B cell (primary cell): ENCODE results near the gene KLHL26. TPM values are rescaled to one million over a fixed set of nuclear protein-coding genes. Genes with fewer than 3 reads are reported as not detected.

Experiments used
- ATAC-seq: fragments of 200-7000 bp; cut with Tn5 transposase; one replicate; pipeline ENCODE4 v1.10.0; 2021; ENCODE audit warnings: low read depth, mild to moderate bottlenecking, moderate number of reproducible peaks, moderate library complexity
- CTCF ChIA-PET: fragments of 350-600 bp; sonication (Branson Sonifier 250); formaldehyde crosslinking; loops from one replicate; lab custom pipeline; 2021; ENCODE audit warnings: antibody characterized with exemption, inconsistent platforms; lab: Charles Lee
- POLR2A ChIA-PET: fragments of 350-600 bp; sonication (Branson Sonifier 250); formaldehyde crosslinking; loops from one replicate; lab custom pipeline; 2021; ENCODE audit warnings: antibody characterized with exemption; lab: Charles Lee
- DNase-seq: peaks from one replicate; pipeline ENCODE4 v3.0.0; 2013
- H2AFZ ChIP-seq: 2 replicates; pipeline ENCODE4 v1.6.1; 2012; ENCODE audit warnings: mild to moderate bottlenecking, low read depth, low read length; ENCODE audit not compliant: insufficient read depth, poor library complexity, severe bottlenecking
- H3K27ac ChIP-seq, 2 donors: 1 replicate in 1 of 2; 2 replicates in 1 of 2; pipeline ENCODE4 v1.5.1; 2012 to 2013; ENCODE audit warnings: low read length in 2 of 2, mild to moderate bottlenecking in 2 of 2, moderate library complexity in 1 of 2
- H3K27me3 ChIP-seq, 4 experiments: fragments of 200-600 bp in 1 of 4; sonication (generic) in 1 of 4; replicated peaks in 1 of 4; 1 replicate in 2 of 4; 2 replicates in 2 of 4; pipeline versions ENCODE4 v1.6.1 to v1.7.0; 2013 to 2016; ENCODE audit warnings: low read length in 3 of 4, mild to moderate bottlenecking in 2 of 4, mixed read lengths in 1 of 4, moderate library complexity in 1 of 4; ENCODE audit not compliant: insufficient read depth in 4 of 4, control insufficient read depth in 3 of 4; ENCODE audit errors: control extremely low read depth in 1 of 4
- H3K36me3 ChIP-seq, 2 experiments: replicated peaks in 1 of 2; 1 replicate in 1 of 2; 2 replicates in 1 of 2; pipeline versions ENCODE4 v1.6.1 to v1.7.1; 2013; ENCODE audit warnings: low read length in 1 of 2; ENCODE audit not compliant: insufficient read depth in 2 of 2, control insufficient read depth in 1 of 2; ENCODE audit errors: control extremely low read depth in 1 of 2, extremely low read depth in 1 of 2
- H3K4me1 ChIP-seq, 2 donors: fragments of 200-600 bp in 1 of 2; sonication (generic) in 1 of 2; 1 replicate in 1 of 2; 2 replicates in 1 of 2; pipeline versions ENCODE4 v1.5.1 to v1.6.1; 2013 to 2017; ENCODE audit warnings: low read length in 2 of 2; ENCODE audit not compliant: control insufficient read depth in 2 of 2, insufficient read depth in 2 of 2
- H3K4me2 ChIP-seq: replicated peaks from 2 replicates; pipeline ENCODE3; 2012; ENCODE audit warnings: mild to moderate bottlenecking, low read depth, low read length; ENCODE audit not compliant: poor library complexity, severe bottlenecking
- H3K4me3 ChIP-seq, 5 experiments: fragments of 200-600 bp in 1 of 5; sonication (generic) in 1 of 5; 1 replicate in 3 of 5; 2 replicates in 2 of 5; pipeline versions ENCODE4 v1.5.1 to v1.7.0; 2011 to 2016; ENCODE audit warnings: low read length in 4 of 5, mild to moderate bottlenecking in 4 of 5, low read depth in 2 of 5, control low read depth in 1 of 5, moderate library complexity in 1 of 5; ENCODE audit not compliant: insufficient read depth in 1 of 5; ENCODE audit errors: control extremely low read depth in 1 of 5, extremely low read depth in 1 of 5
- H3K79me2 ChIP-seq: fragments of 200-600 bp; sonication (generic); one replicate; pipeline ENCODE4 v1.6.0; 2016; ENCODE audit warnings: low read length; ENCODE audit not compliant: control insufficient read depth, insufficient read depth
- H3K9ac ChIP-seq: fragments of 200-600 bp; sonication (generic); 2 replicates; pipeline ENCODE4 v1.6.1; 2017; ENCODE audit warnings: mild to moderate bottlenecking, low read length, moderate library complexity
- H3K9me3 ChIP-seq, 3 donors: one replicate each; pipeline versions ENCODE4 v1.6.1 to v1.7.1; 2013; ENCODE audit warnings: low read length in 2 of 3; ENCODE audit not compliant: control insufficient read depth in 2 of 3, insufficient read depth in 1 of 3; ENCODE audit errors: control extremely low read depth in 1 of 3
- H4K20me1 ChIP-seq: 2 replicates; pipeline ENCODE4 v1.6.0; 2012; ENCODE audit warnings: mild to moderate bottlenecking, low read length; ENCODE audit not compliant: insufficient read depth, control insufficient read depth, poor library complexity, severe bottlenecking
- H3K27ac Mint-ChIP-seq: one replicate; pipeline ENCODE4 v1.8.0; 2021; ENCODE audit warnings: mixed read lengths
- H3K27me3 Mint-ChIP-seq: one replicate; pipeline ENCODE4 v1.8.0; 2021; ENCODE audit warnings: mixed read lengths
- H3K4me1 Mint-ChIP-seq: one replicate; pipeline ENCODE4 v1.8.0; 2021; ENCODE audit warnings: mixed read lengths
- H3K4me3 Mint-ChIP-seq: one replicate; pipeline ENCODE4 v1.8.0; 2021; ENCODE audit warnings: mixed read lengths
- H3K9me3 Mint-ChIP-seq: one replicate; pipeline ENCODE4 v1.8.0; 2022; ENCODE audit warnings: mixed read lengths; ENCODE audit not compliant: insufficient read depth
- CTCF ChIP-seq: fragments of 200-600 bp; IDR thresholded peaks from one replicate; pipeline ENCODE4 v1.8.0; 2022; ENCODE audit warnings: antibody characterized with exemption, mild to moderate bottlenecking
- EZH2 ChIP-seq: IDR thresholded peaks from 2 replicates; pipeline ENCODE4 v1.6.1; 2012; ENCODE audit warnings: borderline replicate concordance, low read depth, mild to moderate bottlenecking, moderate library complexity, low read length; ENCODE audit not compliant: insufficient read depth, poor library complexity, severe bottlenecking
- WGBS: methylation state at CpG from one replicate; pipeline ENCODE4 v1.1.5; 2013; ENCODE audit warnings: missing lambda C conversion rate; ENCODE audit not compliant: insufficient coverage; 5-methylcytosine and 5-hydroxymethylcytosine counted together
- intact Hi-C: fragments of 100-400 bp; cut with micrococcal nuclease; formaldehyde crosslinking; loops from one replicate; pipeline ENCODE4 v1.10.0; 2022
- polyA plus RNA-seq: library from polyadenylated mRNA; depleted of rRNA; stranded (reverse); fragments of >200 nt; gene quantifications from 2 replicates; pipeline ENCODE4 v1.2.3, GENCODE V29; 2012
- total RNA-seq, 2 donors: library from RNA; stranded (reverse); fragments of 120-200 nt in 1 of 2; gene quantifications; 1 replicate in 1 of 2; 2 replicates in 1 of 2; pipeline versions ENCODE4 v1.2.3 to v1.2.4, GENCODE V29; 2013 to 2022

The KLHL26 gene
- total and polyA plus RNA-seq, 2 donors (not counting 1 experiment from before 2014, with no cell fraction given): 5.0 to 14.6 TPM

GRCh38 chr19:18637673-18638630 is 1.1 kb downstream of the KLHL26 start:
- ChIA-PET POLR2A (interaction anchor here (0.7 kb wide), 1 partner anchor 152 kb away, joined by 3 read pairs; no protein-coding TSS in a partner anchor), CTCF (interaction anchor here (1.7 to 2.0 kb wide), 2 partner anchors 49 to 194 kb away, joined by 3 to 4 read pairs; partner anchors contain the start of genes REX1BD and UPF1)
- no peaks in the 10 kb centered on the region for H4K20me1 ChIP-seq
- no peaks in the 10 kb centered on the region for H3K27me3 ChIP-seq
- peaks cover 12 to 27% of the 10 kb centered on the region in 2 donors for H3K4me1 ChIP-seq
- H3K79me2 ChIP-seq: peaks cover 21% of the 10 kb centered on the region
- DNase-seq (peak; percentile 39), ATAC-seq (no peak)
- H3K9ac ChIP-seq: peak overlapping the region; percentile 93
- H3K27ac ChIP-seq: peak overlapping the region; percentile 82 to 84
- TF ChIP-seq CTCF (no peak), EZH2 (no peak)
- H2AFZ ChIP-seq: peak overlapping the region; percentile 97
- Mint-ChIP-seq H3K9me3 (no peaks in the 10 kb centered on the region), H3K4me1 (peaks cover 25% of the 10 kb centered on the region), H3K27me3 (peaks cover 3% of the 10 kb centered on the region), H3K27ac (peak overlapping the region; percentile 95), H3K4me3 (peak overlapping the region; percentile 95)
- H3K36me3 ChIP-seq: no peaks in the 10 kb centered on the region
- H3K9me3 ChIP-seq: peaks cover 0 to 6% (median 0%) of the 10 kb centered on the region in 3 donors
- peak overlapping the region in 4 of 5 experiments; percentile 71 to 95 (median 82) for H3K4me3 ChIP-seq
- H3K4me2 ChIP-seq: peak overlapping the region; percentile 91
- intact Hi-C loops: loop anchor here (2.0 to 5.0 kb wide), 3 partner anchors 64 to 395 kb away; partner anchors contain the start of genes ARMC6 and SUGP2
- WGBS: 100% methylated on average over 2 of the region's 3 CpGs
